Activated CD8-positive, alpha-beta T cell treated with anti-CD3 and anti-CD28 coated beads for 36 hours (primary cell): ENCODE results near the gene CENPX. TPM values are rescaled to one million over a fixed set of nuclear protein-coding genes. Genes with fewer than 3 reads are reported as not detected.

Experiments used
- ATAC-seq: fragments of 200-7000 bp; cut with Tn5 transposase; one replicate; pipeline ENCODE4 v1.10.0; 2021; ENCODE audit warnings: mild to moderate bottlenecking, moderate library complexity
- CTCF ChIA-PET: fragments of 350-600 bp; sonication (Branson Sonifier 250); formaldehyde crosslinking; loops from one replicate; lab custom pipeline; 2021; ENCODE audit warnings: antibody characterized with exemption; lab: Charles Lee
- POLR2A ChIA-PET: fragments of 350-600 bp; sonication (Branson Sonifier 250); formaldehyde crosslinking; loops from one replicate; lab custom pipeline; 2021; ENCODE audit warnings: antibody characterized with exemption; lab: Charles Lee
- DNase-seq: peaks from one replicate; pipeline ENCODE4 v3.0.0-alpha.2; 2020
- H3K27ac Mint-ChIP-seq: one replicate; pipeline ENCODE4 v1.8.0; 2021; ENCODE audit warnings: mild to moderate bottlenecking, mixed read lengths
- H3K27me3 Mint-ChIP-seq: one replicate; pipeline ENCODE4 v1.8.0; 2021; ENCODE audit warnings: mixed read lengths
- H3K36me3 Mint-ChIP-seq: one replicate; pipeline ENCODE4 v1.8.0; 2021; ENCODE audit warnings: low read depth, mixed read lengths
- H3K4me1 Mint-ChIP-seq: one replicate; pipeline ENCODE4 v1.8.0; 2021; ENCODE audit warnings: low read depth, mixed read lengths
- H3K4me3 Mint-ChIP-seq: one replicate; pipeline ENCODE4 v1.8.0; 2021; ENCODE audit warnings: mild to moderate bottlenecking, moderate library complexity, mixed read lengths
- H3K9me3 Mint-ChIP-seq: one replicate; pipeline ENCODE4 v1.8.0; 2021; ENCODE audit warnings: mixed read lengths
- intact Hi-C: fragments of 100-400 bp; cut with micrococcal nuclease; formaldehyde crosslinking; loops from one replicate; pipeline ENCODE4 v1.10.0; 2022
- total RNA-seq, 2 experiments: library from RNA; stranded (reverse); gene quantifications; one replicate each; pipeline ENCODE4 v1.2.3, GENCODE V29; 2021
- TF ChIP-seq, protein P1 (sequence below): fragments of 200-600 bp; IDR thresholded peaks from one replicate; pipeline ENCODE4 v1.8.0; 2022; ENCODE audit warnings: antibody characterized with exemption, mild to moderate bottlenecking

Gene CENPX
- total RNA-seq, 2 experiments from 2014 or later = 88.7 to 98.1 TPM

- DNase-seq (peak; percentile 84), ATAC-seq (no peak)
- H3K27me3 Mint-ChIP-seq = no peaks in the 10 kb centered on the region
- peaks cover 5% of the 10 kb centered on the region for H3K36me3 Mint-ChIP-seq
- peak overlapping the region; percentile 89 for H3K4me3 Mint-ChIP-seq
- intact Hi-C loops = loop anchor here (5.0 to 10.0 kb wide), 2 partner anchors 64 to 133 kb away; no protein-coding TSS in a partner anchor
- peak overlapping the region; percentile 34 for H3K27ac Mint-ChIP-seq
- ChIA-PET POLR2A (interaction anchor here (0.6 to 2.2 kb wide), 7 partner anchors 9 to 75 kb away, joined by 3 to 9 read pairs (median 3); partner anchors contain the start of gene ASPSCR1), CTCF (interaction anchor here (0.7 to 6.5 kb wide), 23 partner anchors 9 to 358 kb away, joined by 3 to 121 read pairs (median 4); partner anchors contain the start of genes ARL16, DCXR, HGS and MAFG)
- TF ChIP-seq, protein P1, sequence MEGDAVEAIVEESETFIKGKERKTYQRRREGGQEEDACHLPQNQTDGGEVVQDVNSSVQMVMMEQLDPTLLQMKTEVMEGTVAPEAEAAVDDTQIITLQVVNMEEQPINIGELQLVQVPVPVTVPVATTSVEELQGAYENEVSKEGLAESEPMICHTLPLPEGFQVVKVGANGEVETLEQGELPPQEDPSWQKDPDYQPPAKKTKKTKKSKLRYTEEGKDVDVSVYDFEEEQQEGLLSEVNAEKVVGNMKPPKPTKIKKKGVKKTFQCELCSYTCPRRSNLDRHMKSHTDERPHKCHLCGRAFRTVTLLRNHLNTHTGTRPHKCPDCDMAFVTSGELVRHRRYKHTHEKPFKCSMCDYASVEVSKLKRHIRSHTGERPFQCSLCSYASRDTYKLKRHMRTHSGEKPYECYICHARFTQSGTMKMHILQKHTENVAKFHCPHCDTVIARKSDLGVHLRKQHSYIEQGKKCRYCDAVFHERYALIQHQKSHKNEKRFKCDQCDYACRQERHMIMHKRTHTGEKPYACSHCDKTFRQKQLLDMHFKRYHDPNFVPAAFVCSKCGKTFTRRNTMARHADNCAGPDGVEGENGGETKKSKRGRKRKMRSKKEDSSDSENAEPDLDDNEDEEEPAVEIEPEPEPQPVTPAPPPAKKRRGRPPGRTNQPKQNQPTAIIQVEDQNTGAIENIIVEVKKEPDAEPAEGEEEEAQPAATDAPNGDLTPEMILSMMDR = peak; percentile 75
- H3K4me1 Mint-ChIP-seq = peaks cover 12% of the 10 kb centered on the region
- H3K9me3 Mint-ChIP-seq = no peaks in the 10 kb centered on the region
Measured at GRCh38 chr17:82021107-82021899, 1.4 kb downstream of the CENPX start.

DNA sequence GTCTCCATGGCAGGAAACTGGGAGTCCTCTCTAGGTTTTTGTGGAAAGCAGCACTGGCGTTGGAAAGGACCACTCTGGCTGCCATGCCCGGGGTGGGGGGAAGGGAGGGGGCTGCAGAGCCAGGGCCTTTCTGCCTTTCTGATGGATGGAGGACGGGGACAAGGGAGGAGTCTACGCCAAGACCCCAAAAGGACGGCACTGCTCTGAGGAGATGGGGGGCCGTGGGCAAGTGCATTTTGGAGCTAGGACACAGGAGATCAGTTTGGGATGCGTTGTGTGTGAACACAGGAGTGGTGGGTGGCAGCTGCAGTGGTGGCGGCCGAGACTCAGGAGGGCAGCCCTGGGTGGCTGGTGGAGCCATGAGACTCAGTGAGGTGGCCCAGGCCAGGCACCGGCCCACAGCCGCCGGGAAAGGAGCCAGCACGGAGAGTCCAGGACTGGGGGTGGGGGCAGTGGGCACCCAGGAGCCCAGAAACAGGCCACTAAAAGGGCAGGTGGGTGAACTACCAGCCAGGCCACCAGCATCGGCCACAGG, 2.0 kb downstream of the CENPX start:
- ChIA-PET POLR2A (interaction anchor here (0.6 to 2.2 kb wide), 6 partner anchors 42 to 75 kb away, joined by 3 to 9 read pairs (median 3); no protein-coding TSS in a partner anchor), CTCF (interaction anchor here (1.0 to 6.5 kb wide), 27 partner anchors 10 to 357 kb away, joined by 3 to 121 read pairs (median 5); partner anchors contain the start of genes DCXR, MAFG, NOTUM and PYCR1)
- Mint-ChIP-seq H3K4me3 (peak overlapping the region; percentile 89), H3K4me1 (peaks cover 12% of the 10 kb centered on the region), H3K9me3 (no peaks in the 10 kb centered on the region), H3K27ac (no peak overlapping the region), H3K36me3 (peaks cover 5% of the 10 kb centered on the region), H3K27me3 (no peaks in the 10 kb centered on the region)
- intact Hi-C loops = loop anchor here (5.0 to 10.0 kb wide), 2 partner anchors 63 to 134 kb away; no protein-coding TSS in a partner anchor
- TF ChIP-seq, protein P1 = no peak
- ATAC-seq (no peak), DNase-seq (no peak)

GRCh38 chr17:82019690-82020571, 2.7 kb downstream of the CENPX start:
- peaks cover 12% of the 10 kb centered on the region for H3K4me1 Mint-ChIP-seq
- CTCF ChIA-PET = interaction anchor here (0.5 to 6.5 kb wide), 32 partner anchors 8 to 356 kb away, joined by 3 to 121 read pairs (median 4); partner anchors contain the start of genes DCXR, MAFG, NOTUM and PYCR1
- POLR2A ChIA-PET = interaction anchor here (0.5 to 2.2 kb wide), 6 partner anchors 41 to 316 kb away, joined by 3 to 9 read pairs (median 3); no protein-coding TSS in a partner anchor
- DNase-seq (peak; percentile 83), ATAC-seq (no peak)
- no peaks in the 10 kb centered on the region for H3K9me3 Mint-ChIP-seq
- H3K36me3 Mint-ChIP-seq = peaks cover 5% of the 10 kb centered on the region
- no peak overlapping the region for H3K27ac Mint-ChIP-seq
- no peaks in the 10 kb centered on the region for H3K27me3 Mint-ChIP-seq
- TF ChIP-seq, protein P1 = peak; percentile 95
- no peak overlapping the region for H3K4me3 Mint-ChIP-seq
- intact Hi-C loops = loop anchor here (5.0 to 10.0 kb wide), 2 partner anchors 63 to 135 kb away; no protein-coding TSS in a partner anchor

- no peak overlapping the region for H3K27ac Mint-ChIP-seq
- ChIA-PET CTCF (interaction anchor here (0.5 to 6.5 kb wide), 29 partner anchors 9 to 201 kb away, joined by 3 to 121 read pairs (median 4); partner anchors contain the start of genes DCXR, NOTUM, PYCR1 and RAC3), POLR2A (interaction anchor here (0.5 to 1.5 kb wide), 2 partner anchors 60 to 315 kb away, joined by 3 read pairs; no protein-coding TSS in a partner anchor)
- TF ChIP-seq, protein P1 = no peak
- H3K36me3 Mint-ChIP-seq = peaks cover 5% of the 10 kb centered on the region
- DNase-seq = no peak
- no peak for ATAC-seq
- H3K27me3 Mint-ChIP-seq = no peaks in the 10 kb centered on the region
- H3K9me3 Mint-ChIP-seq = no peaks in the 10 kb centered on the region
- H3K4me1 Mint-ChIP-seq = peaks cover 11% of the 10 kb centered on the region
- intact Hi-C loops = no loop called here
- H3K4me3 Mint-ChIP-seq = no peak overlapping the region
Measured at GRCh38 chr17:82018989-82019689, 3.5 kb downstream of the CENPX start.
